ENCODE measurements around the gene NBEAL2.

NBEAL2 gene

DNA sequence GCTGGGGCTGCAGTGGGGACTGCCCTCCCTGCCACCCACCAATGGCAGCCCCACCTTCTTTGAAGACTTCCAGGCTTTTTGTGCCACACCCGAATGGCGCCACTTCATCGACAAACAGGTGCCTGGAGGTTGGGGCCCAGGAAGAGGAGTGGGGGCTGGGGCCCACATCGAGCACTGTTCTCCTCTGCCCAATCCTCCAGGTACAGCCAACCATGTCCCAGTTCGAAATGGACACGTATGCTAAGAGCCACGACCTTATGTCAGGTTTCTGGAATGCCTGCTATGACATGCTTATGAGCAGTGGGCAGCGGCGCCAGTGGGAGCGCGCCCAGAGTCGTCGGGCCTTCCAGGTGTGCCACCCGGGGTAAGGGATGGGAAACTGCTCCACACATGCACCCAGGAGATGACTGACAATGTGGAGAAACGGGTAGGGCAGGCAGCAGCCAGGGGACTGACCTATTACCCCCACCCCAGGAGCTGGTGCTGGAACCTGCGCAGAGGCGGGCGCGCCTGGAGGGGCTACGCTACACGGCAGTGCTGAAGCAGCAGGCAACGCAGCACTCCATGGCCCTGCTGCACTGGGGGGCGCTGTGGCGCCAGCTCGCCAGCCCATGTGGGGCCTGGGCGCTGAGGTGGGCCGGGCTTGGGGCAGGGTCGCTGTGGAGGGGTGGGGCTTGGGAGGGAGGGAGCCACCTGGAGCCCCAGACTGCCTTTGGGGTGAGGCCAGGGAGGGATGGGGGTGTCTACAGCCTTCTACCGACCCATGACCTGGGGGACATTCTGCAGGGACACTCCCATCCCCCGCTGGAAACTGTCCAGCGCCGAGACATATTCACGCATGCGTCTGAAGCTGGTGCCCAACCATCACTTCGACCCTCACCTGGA is 22.9 kb downstream of the NBEAL2 start:
- DNase-seq, result no peak

DNA sequence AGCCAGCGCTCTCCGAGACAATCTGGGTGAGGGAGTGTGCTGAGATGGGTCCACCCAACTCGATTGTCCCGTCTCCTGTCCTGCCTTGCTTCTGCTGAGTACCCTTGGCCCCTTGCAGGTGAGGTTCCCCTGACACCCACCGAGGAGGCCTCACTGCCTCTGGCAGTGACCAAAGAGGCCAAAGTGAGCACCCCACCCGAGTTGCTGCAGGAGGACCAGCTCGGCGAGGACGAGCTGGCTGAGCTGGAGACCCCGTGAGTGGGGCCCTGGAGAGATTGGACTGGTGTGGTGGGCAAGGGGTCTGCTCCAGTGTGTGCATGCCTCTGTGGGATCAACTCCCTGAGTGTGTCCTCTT is 23.6 kb downstream of the NBEAL2 start:
- no peak for DNase-seq

DNA sequence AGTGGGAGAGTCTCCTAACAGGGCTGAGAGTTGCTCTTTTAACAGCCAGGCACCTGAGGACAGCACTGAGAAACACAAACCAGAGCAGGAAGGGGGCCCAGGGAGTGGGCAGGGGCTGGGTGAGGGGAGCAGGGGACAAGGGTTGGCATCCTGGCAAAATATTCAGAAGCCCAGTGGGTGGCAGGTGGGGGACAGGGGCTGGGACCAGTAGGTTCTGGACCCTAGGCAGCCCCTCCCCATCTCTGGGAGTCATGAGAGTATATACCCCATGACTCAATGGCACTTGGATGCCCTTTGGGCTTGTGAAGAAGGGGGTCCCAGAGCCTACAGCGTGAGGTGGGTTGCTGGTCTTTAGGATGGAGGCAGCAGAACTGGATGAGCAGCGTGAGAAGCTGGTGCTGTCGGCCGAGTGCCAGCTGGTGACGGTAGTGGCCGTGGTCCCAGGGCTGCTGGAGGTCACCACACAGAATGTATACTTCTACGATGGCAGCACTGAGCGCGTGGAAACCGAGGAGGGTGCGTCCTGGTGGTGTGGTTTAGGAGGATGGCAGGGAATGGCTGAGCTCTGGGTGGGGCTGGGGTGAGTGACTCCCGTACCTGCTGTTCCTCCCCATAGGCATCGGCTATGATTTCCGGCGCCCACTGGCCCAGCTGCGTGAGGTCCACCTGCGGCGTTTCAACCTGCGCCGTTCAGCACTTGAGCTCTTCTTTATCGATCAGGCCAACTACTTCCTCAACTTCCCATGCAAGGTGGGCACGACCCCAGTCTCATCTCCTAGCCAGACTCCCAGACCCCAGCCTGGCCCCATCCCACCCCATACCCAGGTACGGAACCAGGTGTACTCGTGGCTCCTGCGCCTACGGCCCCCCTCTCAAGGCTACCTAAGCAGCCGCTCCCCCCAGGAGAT is 24.2 kb downstream of the NBEAL2 start:
- no peak for DNase-seq

DNA sequence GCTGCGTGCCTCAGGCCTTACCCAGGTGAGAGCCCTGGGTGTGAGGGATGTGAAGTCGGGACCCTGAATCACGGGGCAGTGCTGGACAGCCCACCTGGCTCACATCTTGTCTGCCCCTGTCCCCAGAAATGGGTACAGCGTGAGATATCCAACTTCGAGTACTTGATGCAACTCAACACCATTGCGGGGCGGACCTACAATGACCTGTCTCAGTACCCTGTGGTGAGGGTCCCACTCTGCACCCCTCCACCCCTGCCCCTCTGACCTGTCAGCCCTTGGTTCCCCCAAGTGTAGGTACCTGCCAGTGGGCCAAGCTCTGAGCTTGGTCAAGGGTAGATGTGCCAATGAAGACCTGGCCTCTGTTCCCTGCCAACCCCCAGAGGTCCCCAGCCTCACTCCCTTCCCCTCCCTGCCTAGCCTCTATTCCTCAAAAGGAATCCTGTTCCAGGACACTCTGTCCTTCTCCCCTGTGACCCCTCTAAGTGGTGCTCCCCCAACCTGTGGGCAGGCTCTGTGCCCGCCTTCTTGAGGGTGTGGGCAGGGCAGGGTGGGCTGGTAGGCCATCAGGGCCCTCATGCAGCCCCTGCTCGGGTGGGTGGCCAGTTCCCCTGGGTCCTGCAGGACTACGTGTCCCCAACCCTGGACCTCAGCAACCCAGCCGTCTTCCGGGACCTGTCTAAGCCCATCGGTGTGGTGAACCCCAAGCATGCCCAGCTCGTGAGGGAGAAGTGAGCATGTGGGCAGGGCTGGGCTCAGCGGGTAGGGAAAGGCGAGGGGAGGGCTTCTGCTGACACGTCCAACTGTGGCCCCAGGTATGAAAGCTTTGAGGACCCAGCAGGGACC is 25.1 kb downstream of the NBEAL2 start:
- no peak for DNase-seq

DNA sequence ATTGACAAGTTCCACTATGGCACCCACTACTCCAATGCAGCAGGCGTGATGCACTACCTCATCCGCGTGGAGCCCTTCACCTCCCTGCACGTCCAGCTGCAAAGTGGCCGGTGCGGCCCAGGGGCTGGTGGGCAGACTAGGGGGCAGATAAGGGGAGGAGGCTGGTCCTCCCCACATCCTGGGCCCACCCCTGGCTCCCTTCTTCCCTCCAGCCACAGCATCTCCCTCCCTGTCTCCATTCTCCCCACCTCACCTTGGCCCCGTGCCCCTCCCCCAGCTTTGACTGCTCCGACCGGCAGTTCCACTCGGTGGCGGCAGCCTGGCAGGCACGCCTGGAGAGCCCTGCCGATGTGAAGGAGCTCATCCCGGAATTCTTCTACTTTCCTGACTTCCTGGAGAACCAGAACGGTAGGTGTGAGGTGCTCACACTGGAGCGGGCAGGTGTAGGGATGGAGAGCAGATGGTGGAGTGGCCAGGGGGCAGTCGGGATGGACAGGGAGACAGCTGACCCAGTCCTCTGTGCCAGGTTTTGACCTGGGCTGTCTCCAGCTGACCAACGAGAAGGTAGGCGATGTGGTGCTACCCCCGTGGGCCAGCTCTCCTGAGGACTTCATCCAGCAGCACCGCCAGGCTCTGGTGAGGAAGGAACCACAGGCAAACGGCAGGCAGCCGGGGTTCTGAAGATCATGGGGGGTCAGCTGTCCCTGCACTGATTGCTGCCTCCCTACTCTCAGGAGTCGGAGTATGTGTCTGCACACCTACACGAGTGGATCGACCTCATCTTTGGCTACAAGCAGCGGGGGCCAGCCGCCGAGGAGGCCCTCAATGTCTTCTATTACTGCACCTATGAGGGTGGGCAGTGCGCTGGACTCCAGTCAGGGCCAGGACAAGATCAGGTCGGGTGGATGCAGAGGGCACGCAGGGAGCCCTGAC is 26.0 kb downstream of the NBEAL2 start:
- no peak for DNase-seq

DNA sequence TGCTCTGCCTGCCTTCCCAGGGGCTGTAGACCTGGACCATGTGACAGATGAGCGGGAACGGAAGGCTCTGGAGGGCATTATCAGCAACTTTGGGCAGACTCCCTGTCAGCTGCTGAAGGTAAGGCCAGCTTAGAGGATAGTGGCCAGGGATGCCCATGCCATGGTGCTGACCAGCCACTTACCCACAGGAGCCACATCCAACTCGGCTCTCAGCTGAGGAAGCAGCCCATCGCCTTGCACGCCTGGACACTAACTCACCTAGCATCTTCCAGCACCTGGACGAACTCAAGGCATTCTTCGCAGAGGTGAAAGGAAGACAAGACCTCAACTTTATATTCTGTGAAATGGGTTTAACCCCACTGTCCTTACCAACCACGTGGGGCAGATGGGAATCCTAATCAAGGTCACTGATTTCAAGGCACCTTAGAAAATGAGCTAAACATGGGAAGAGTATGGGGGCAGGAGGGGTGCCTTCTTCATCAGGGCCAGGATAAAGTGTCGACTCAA is 26.7 kb downstream of the NBEAL2 start:
- no peak for DNase-seq

DNA sequence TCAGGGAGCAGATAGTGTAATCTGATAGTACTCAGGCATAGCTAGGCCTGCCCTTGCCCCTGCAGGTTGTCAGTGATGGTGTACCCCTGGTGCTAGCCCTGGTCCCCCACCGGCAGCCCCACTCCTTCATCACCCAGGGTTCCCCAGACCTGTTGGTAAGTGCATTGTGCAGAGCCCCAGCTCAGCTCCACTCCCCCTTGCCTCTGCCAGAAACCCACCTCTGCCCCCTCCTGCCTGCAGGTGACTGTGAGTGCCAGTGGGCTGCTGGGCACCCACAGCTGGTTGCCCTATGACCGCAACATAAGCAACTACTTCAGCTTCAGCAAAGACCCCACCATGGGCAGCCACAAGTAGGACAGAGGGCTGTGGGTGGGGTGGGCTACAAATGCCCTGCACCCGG is 27.5 kb downstream of the NBEAL2 start:
- no peak for DNase-seq

DNA sequence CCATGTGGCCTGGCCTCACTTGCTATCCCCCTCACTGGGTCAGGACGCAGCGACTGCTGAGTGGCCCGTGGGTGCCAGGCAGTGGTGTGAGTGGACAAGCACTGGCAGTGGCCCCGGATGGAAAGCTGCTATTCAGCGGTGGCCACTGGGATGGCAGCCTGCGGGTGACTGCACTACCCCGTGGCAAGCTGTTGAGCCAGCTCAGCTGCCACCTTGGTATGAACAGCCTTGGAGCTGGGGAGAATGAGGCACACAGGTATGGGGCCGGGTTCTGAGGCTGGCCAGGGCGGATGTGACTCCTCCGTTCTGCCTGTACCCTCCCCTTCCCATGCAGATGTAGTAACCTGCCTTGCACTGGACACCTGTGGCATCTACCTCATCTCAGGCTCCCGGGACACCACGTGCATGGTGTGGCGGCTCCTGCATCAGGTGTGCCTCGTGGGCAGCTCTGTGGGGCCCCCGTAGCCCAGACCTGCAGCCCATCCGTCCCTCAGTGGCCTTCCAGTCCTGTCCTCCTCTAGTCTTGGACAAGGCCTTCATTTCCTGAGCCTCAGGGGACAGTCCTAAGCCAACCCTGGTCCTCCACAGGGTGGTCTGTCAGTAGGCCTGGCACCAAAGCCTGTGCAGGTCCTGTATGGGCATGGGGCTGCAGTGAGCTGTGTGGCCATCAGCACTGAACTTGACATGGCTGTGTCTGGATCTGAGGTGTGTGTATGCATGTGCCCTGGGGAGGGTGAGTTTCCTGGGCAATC is 28.2 kb downstream of the NBEAL2 start:
- DNase-seq, result no peak

DNA sequence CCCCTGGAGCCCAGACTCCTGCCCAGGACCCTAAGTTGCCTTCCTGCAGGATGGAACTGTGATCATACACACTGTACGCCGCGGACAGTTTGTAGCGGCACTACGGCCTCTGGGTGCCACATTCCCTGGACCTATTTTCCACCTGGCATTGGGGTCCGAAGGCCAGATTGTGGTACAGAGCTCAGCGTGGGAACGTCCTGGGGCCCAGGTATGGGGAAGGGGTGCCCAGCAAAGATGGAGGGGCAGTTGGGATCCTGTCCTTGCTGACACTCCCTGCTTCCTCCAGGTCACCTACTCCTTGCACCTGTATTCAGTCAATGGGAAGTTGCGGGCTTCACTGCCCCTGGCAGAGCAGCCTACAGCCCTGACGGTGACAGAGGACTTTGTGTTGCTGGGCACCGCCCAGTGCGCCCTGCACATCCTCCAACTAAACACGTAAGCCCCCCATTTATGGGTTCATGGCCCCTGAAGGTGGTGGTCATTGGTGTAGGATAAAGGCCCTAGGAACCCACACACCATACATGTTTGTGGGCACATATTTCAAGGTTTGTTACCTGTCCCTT is 28.8 kb downstream of the NBEAL2 start:
- no peak for DNase-seq

DNA sequence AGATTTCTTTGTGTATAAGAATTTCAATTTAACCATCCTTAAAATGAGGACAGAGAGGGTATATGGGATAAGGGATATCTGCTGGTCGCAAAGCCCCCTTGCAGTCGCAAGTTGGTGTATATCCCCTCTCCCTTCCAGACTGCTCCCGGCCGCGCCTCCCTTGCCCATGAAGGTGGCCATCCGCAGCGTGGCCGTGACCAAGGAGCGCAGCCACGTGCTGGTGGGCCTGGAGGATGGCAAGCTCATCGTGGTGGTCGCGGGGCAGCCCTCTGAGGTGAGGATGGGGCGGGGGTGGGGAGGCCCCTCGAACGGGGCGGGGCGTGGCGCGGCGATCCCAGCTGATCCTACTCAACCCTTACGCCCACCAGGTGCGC is 29.4 kb downstream of the NBEAL2 start:
- no peak for DNase-seq

DNA sequence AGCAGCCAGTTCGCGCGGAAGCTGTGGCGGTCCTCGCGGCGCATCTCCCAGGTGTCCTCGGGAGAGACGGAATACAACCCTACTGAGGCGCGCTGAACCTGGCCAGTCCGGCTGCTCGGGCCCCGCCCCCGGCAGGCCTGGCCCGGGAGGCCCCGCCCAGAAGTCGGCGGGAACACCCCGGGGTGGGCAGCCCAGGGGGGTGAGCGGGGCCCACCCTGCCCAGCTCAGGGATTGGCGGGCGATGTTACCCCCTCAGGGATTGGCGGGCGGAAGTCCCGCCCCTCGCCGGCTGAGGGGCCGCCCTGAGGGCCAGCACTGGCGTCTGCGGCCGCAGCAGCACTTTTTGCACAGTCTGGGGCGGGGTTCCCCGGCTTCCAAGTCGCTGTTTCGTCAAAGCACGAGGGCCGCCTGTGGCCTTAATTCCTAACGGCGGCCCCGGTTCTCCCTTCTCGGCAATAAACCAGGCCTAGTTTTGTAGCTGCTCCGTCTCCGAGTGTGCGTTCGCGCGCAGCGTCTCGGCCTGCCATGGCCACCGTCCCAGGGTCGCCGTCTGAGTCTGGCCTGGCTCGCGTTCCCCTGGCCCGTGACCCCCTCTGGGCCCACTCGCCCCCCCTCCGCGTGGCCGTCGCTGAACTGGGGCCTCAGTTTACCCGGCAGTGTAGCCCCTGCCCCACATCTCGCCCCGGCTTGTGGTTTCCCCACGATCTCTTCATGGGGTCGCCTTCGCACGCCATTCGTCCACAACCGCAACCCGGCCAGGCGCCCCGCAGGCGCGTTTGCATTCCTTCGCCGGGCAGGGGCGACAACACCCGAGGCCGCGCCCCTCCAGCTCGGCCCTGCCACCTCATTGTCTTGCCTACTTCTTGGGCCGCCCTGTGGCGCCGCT is 30.0 kb downstream of the NBEAL2 start:
- DNase-seq, result no peak

DNA sequence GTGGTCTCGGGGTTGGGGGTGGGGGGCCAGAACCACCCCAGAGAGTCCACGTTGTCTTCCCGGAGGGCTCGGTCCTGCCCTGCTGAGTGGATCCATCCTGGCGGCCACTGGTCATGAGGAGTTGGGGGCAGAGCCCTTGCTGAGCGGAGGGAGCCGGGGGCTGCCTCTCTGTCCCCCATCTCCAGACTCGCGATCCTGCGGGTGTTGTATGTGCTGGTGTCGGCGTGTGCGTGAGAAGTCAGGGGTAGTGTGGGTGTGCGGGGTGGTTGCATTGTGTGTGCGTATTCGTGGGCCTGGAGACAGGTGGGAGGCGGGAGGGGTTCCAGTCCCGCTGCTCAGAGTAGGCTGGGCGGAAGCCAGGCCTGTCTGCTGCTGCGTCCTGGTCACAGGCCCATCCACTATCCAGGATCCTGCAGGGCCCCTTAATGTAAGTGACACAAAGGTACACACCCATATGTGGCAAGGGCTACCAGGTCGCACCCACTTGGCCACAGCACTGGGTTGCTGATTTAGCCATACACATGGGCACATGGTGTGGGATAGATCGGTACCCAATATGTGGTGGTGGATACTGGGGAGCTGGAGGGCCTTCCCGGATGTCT is 30.7 kb downstream of the NBEAL2 start:
- DNase-seq, result no peak

DNA sequence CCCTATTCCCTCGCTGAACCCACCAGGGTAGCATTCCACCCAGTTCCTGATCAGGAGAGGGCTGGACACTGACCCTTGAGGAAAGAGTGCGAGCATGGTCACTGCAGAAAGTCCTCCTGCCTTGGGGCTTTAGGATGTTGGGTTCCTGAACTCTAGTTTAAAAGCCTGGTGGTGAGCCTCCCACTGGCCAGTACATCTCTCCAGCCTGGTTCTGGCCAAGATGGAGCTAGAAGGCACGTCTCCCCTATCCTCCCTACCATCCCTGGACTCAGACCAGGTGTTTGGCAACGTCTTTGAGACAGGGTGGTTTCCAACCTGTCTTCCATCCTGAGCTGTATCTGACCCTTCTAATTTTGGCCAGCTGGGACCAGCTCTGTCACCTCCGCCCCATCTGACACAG is 31.4 kb downstream of the NBEAL2 start:
- no peak for DNase-seq

DNA sequence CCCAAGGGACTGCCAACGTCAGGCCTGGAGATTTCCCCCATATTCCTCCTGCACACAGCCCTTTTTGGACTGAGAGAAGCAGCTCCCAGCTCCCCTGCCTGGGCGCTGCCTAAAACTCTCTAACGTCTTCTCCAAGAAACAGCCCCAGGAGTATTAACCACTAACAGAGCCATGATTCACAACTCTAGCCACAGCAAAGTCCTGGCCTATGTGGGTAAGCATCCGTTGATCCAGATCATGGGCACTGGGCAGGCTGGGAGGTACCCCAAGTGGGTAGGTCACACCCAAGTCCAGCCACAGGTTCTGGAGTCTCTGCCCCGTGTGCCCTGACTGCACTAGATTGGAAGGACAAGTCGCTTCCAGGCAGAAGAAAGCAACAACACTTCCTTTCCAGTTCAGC is 31.9 kb downstream of the NBEAL2 start:
- DNase-seq, result no peak

DNA sequence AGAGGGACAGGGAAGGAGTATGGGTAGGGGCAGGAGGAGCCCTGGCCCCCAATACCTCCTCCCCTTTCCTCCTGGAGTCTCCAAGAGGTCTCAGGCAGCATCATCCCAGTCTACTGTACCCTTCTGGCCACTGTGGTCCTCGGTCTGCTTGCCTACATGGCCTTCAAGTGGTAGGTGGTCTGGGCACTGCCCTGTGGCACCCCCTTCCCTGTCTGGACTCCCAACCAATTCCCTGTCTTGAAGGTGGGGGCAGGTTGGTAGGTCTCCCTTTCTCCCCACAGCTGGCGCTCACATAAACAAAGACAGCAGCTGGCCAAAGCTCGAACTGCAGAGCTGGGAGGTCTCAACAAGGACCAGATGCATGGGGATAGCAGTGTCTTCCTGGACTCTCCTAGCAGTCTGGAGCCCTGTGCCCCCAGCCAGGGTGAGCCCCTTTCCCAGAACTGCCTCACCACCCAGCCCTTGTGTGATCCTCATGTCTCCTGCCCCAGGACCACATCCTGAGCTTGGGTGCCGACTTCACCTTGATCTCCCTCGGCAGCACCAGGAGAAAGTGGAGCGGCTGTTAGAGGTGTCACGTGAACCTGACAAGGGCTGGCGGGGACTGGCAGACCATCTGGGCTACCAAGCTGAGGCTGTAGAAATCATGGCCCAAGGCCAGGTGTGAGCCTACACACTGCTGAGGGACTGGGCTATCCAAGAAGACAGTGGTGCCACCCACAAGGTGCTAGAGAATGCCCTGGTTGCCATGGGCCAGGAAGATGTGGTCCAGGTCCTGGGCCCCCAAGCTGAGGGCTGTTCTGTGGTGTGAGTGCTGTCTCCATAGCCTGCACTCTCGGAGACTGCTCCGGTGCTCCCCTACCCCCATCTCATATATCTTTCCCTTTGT is 33.1 kb downstream of the NBEAL2 start:
- DNase-seq, result no peak

DNA sequence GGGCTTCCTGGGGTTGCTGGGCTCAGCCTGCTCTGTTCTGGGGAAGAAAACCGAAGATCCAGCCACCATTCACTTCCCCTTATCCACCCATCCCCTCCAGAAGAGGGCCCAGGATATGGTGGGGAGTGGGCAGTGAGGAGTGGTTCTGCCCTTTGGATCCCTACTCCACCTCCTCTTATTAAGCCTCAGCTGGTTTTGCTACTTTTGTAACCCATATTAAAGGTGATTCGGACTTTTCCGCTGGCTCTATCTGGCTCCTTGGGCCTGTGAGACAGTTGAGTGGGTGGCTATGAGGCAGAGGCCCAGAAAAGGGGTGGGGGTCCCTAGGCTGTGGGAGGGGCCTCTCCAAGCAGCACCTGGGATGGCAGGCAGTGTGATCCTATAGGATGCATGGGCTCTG is 33.8 kb downstream of the NBEAL2 start:
- DNase-seq, result no peak

DNA sequence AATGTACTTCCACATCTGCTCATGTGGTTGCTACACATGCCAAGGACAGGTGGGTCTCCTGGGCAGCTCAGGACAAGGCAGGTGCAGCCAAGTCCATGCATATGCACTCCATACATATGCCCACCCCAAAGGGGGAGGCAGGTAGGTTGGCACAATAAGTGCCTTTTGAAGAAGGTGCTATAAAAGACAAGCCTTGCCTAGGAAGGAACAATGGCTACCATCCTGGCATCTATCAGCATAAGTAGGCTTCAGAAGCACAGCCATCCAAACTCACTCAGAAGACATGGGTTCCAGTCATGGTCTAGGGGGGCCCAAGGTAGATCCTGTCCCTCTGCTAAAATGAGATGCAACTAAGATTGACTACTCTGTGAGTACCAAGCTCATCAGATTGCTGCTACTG is 34.6 kb downstream of the NBEAL2 start:
- DNase-seq, result no peak

DNA sequence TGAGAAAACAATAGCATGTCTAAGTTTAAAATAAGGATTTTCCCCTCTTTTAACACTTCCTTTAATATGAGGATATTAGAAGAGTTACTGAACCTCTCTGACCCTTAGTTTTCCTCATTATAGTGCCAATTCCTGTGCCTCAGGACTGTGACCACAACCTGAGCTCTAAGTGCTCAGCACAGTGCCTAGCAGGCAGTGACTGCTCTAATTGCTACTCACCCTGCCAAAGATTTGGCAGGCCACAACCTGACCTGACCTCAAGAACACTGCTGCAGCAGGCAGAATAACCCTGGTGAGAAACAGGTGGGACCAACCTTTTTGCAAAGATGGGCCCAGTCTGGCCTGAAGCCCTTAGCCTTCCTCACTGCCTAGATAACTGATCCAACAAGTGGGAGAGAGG is 35.7 kb downstream of the NBEAL2 start:
- DNase-seq, result no peak

Measured in stimulated activated naive CD4-positive, alpha-beta T cell treated with Interleukin-2 at 50 U/mL for 16 hours (primary cell).